ENCODE measurements around the gene MLIP.
"Not testable (repeated sequence)": the region's sequence is repeated elsewhere in the genome, so short reads cannot be mapped to it uniquely, and the experiment has no call there.

MLIP gene, protein sequence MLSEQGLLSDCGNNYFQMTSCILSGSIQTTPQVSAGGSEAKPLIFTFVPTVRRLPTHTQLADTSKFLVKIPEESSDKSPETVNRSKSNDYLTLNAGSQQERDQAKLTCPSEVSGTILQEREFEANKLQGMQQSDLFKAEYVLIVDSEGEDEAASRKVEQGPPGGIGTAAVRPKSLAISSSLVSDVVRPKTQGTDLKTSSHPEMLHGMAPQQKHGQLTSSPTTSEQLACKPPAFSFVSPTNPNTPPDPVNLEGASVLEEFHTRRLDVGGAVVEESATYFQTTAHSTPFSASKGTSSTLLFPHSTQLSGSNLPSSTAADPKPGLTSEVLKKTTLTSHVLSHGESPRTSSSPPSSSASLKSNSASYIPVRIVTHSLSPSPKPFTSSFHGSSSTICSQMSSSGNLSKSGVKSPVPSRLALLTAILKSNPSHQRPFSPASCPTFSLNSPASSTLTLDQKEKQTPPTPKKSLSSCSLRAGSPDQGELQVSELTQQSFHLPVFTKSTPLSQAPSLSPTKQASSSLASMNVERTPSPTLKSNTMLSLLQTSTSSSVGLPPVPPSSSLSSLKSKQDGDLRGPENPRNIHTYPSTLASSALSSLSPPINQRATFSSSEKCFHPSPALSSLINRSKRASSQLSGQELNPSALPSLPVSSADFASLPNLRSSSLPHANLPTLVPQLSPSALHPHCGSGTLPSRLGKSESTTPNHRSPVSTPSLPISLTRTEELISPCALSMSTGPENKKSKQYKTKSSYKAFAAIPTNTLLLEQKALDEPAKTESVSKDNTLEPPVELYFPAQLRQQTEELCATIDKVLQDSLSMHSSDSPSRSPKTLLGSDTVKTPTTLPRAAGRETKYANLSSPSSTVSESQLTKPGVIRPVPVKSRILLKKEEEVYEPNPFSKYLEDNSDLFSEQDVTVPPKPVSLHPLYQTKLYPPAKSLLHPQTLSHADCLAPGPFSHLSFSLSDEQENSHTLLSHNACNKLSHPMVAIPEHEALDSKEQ

DNA sequence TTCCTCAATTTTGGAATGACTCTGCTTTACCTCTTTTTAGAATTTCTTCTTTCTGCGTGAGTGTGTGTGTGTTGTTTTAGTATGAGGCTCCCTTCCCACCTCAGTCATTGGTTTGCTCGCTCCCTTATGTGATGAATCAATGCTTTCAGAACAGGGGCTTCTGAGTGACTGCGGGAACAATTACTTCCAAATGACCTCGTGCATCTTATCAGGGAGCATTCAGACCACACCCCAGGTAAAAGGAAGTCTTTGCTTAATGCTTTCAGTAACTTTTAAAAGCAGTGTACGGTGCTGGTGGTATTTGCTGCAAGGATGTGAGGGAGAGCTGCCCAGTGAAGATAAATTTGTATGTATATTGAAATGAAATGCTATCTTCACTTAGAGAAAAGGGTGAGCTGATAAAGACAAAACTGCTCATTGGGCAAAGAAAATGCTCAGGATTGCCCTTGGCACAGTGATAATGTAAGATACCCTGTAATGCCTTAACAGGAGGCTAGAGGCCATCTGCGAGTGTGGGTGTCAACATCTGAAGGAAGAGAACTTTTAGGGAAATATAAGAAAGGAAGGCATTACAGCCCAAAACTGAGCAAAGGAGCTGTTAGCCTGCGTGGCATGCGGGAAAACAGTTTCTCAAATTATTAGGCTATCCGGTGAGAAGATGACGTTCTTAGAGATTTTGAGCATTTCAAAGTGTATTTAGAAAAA is at the start of gene MLIP:
Gene MLIP (plus strand): TSS at position 103 of the 705 bp plus-strand sequence. CDS start 37 bp downstream, at position 140.
- no peak for DNase-seq (ENCODE audit: low read depth)

DNA sequence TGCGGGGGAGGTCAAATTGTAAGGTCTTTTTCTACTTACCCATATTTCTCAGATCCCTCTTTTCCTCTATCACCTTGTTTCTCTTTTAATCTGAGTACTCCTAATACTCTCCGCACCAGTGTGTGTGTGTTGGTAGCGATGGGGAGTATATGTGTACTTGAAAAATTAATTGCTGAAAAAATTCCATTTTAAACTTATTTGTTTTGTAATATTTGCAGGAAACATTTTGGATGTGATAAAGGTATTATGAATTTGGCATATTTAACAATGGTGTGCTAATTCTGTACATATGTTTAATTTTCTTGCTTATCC is 48.1 kb upstream of the MLIP start:
- no peak for DNase-seq (ENCODE audit: low read depth)

DNA sequence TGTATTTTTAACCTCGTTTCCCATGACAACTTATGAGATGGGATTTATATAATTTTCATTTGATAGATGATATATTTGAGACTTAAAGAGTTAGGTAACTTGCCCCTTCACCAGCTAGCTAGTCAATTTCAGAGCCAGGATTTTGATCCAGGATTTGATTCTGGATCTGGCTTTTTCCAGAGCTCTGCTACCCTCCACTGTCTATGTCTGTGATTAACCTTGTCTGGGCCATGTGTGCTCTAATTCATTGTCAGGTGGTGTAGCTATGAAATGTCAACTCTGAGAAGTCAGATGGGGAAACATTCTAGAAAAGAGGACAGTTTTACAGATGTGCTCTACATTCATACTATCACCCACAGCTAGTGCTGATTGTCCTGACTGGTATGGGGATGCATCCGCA is 42.5 kb upstream of the MLIP start:
- no peak for DNase-seq (ENCODE audit: low read depth)

DNA sequence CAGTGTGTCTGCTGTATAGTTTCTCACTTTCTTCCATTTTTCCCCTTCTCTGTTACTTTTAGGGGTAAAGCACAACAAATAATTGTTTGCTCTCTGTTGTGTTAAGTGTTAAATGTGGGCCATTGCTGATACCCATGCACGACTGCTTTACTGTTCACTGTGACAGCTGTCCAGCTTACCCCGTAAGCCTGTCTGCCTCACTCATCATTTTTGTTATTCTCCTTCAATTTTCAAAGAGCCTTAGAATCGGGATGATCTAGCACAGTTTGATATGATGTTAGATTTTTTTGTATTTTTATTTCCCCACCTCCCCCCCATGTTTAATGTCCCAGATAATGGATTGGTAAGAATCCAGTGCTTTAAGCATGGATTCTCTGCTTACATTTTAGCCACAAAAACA is 41.2 kb upstream of the MLIP start:
- no peak for DNase-seq (ENCODE audit: low read depth)

DNA sequence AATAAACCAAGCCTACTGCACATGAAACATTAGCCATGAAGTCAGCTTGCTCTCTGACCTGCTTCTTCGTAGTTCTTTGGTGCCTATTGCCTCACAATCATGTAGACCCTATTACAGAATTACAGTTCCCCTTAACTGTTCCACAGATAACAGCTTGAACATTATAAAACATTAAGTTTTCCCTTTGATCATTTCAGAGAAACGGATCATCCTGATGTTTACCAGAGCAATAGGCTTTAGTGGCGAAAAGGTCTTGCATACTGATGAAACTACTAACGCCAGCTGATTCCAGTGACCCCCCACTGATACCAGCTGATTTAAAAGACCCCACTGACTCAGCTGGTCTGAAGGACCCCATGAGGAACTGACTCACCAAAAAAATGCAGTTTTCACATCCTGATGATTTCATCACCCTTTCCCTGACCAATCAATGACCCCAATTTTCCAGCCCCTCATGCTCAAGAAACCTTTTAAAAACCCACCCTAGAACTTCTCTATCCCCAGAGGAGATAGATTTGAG is 39.4 kb upstream of the MLIP start:
- no peak for DNase-seq (ENCODE audit: low read depth)

DNA sequence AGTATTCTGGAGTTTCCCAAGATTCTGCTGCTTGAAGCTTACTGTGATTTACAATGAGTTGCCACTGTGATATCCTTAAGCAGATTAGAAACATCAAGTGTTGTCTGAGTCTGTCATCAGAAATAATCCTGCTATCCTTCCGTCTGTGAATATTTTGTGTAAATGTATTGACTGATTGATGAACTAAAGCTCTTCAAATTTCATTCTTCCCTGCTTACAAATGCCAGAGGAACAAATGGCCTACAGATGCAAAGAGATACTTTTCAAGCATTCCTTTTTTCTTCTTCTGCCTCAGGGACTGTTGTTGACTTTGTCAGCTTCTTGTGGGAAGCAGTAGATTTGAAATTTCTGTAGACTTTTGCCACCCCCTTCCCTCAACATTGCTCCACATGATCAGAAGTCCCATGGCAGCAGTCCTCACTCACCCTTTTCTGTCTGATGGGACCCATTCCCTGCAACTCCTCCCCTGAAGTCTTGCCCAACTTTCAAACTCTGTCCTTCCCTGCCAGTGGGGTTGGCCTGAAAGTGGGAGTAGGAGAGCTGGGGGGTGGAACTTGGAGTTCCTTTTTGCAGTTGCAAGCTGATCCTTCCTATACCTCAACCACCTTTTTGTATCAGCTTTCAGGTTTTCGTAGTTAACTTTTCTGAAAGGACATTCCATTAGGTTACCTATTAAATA is 38.5 kb upstream of the MLIP start:
- DNase-seq (ENCODE audit: low read depth): no peak

DNA sequence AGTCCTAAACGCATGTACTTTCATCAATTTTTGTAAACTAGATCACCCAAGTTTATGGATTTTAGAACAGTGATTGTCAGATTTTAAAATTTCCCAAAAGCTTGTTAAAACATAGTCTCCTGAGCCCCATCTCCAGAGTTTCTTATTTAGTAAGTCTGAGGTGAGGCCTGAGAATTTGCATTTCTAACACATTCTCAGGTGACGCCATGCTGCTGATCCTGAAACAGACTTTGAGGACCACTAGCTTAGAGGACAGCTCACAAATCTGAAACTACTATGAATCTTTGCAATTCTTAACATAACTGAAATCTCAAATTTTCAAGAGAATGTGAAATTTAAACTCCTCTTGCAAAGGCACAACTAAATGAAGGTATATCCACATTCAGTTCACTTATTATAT is 37.8 kb upstream of the MLIP start:
- no peak for DNase-seq (ENCODE audit: low read depth)

DNA sequence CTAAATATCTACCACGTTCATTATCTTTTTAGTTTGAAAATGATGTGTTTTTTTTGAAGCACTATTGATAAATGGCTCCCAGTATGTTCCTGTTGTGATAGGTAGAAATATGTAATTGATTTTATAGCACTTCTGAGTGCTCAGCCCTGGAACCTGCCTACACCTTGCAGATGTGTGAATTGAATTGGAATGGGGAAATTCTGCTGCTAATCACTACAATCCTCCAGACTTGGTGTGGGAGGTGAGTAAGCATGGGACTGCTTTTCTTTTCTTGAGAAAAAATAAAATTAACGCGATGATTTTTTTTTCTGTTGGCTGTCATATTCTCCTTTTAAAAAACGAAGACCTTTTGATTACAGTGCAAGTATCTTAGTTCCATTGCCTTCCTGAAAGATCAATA is 37.1 kb upstream of the MLIP start:
- no peak for DNase-seq (ENCODE audit: low read depth)

DNA sequence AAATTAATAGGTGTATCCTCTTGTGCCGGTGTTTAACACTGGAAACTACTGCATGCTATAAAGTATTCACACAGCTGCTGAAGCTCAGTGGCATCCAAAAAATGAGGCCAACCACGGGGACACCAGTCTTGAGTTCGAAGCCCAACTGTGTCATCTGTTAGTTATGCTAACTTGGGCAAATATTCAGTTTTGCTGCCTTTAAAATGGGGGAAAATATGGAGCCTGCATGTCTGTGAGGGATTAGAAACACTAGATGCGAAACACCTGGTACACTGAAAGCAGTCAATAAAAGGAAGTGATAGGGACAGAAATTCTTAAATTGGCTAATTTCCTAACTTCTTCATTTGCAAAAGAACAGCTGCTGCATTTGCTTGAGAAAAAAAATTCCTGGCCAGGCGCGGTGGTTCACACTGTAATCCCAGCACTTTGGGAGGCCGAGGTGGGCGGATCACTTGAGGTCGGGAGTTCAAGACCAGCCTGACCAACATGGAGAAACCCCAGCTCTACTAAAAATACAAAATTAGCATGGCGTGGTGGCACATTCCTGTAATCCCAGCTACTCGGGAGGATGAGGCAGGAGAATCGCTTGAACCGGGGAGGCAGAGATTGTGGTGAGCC is 36.6 kb upstream of the MLIP start:
- DNase-seq (ENCODE audit: low read depth): no peak

DNA sequence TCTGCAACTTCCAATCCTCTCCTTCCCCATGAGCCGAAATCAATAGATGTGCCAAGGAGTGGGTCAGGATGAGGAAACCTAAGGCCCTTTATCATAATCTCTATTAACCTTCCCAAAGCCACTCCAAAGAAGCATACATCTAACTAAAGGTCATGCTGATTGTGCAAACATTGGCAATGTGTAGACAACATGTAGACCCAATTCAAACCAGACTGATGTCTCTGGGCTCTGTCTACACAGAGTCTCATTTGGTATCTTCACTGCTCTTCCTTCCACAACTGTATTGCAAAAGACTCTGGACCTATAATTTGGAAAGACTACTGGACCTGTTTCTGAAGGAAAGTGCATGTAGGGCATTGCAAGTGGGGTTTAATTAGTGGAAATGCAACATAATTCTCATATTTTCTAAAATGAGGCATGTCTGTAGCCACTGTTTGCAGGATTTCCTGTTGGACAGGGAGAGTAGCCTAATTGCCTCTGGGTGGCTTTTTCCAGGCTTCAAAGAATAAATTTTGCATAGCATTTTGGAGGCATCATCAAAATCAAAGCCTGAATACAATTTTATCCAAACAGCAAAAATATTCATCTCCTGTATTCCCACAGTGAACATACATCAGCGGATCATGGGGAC is 35.0 kb upstream of the MLIP start:
- no peak for DNase-seq (ENCODE audit: low read depth)

DNA sequence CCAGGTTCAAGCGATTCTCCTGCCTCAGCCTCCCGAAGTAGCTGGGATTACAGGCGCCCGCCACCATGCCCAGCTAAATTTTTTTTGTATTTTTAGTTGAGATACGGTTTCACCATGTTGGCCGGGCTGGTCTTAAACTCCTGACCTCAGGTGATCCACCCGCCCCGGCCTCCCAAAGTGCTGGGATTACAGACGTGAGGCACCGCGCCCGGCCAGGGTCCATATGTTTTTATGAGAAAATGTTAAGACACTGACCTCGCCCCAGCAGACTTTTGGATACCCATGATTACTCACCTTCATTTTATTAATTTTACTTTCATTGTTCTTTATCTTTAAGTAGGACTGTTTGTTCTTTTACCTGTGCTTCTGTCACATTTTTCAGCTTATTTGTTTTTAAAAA is 29.7 kb upstream of the MLIP start:
- DNase-seq (ENCODE audit: low read depth): not testable (repeated sequence)

DNA sequence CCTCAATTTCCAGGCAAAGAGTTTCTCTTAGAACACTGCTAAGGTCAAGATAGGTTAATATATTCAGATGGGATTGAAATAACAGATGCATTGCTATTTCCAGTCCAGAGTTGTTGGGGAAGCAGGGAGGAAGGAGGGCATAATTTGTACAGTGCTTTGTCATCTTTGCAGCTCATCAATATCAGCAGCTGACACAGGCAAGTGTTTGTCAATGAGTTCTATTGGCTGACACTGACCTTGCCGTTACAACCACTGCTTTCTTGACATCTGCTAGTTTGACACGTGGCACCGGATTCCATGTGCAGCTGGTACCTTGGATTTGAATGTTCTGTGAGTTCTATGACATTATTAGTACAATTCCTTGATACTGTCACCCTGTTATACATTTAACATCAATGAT is 28.0 kb upstream of the MLIP start:
- DNase-seq (ENCODE audit: low read depth): no peak

DNA sequence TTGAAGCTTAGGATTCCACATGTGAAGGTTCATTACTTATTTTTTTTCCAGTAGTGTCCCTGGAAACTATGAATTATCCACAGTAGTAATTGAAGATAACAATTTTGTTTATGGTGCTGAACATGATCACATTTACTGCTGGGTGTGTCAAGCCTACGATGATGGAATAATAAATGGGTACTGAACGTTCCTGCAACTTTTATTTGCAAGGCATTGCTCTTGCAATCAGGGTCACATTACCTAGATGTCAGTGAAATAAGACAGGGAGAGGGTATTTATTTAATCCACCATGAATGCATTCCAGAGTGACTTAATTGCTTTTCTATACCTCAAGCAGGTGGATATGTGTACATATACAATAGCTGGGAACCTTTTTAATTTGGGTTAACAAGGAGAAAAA is 27.0 kb upstream of the MLIP start:
- DNase-seq (ENCODE audit: low read depth): no peak

DNA sequence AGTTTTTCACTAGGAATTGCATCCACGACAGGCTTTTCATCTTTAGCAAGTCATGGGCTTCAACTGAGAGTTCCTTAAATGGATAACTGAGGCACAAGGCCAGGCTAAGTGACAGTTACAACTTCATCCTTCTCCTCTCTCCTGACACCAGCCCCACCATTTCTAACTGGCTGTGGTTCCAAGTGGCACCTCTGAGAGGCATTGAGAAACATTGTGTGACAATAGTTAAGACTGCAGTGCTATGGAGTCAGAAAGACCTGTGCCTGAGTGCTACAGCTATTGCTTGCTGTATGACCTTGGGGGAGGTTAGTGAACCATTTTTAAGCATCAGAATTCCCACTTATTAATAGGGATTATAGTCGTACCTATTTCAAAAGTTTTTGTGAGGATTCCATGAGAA is 26.2 kb upstream of the MLIP start:
- DNase-seq (ENCODE audit: low read depth): no peak

DNA sequence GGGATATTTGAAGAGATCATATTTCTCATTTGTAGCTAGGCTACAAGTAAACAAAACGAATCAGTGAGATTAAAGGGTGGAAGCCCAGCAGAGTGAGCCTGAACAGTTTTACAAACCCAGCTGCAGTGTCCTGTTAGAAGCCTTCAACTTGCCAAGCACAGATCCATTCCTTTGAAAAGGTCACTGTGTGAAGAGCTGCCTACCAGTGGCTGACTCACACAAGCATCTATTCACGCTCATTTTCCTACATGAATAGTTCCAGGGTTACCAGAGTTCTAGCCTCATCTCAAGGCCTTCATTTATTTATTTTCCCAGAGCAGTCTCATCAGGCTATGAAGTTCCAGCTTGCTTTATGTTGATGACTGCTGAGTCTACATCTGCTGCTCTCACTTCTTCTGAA is 25.7 kb upstream of the MLIP start:
- no peak for DNase-seq (ENCODE audit: low read depth)

DNA sequence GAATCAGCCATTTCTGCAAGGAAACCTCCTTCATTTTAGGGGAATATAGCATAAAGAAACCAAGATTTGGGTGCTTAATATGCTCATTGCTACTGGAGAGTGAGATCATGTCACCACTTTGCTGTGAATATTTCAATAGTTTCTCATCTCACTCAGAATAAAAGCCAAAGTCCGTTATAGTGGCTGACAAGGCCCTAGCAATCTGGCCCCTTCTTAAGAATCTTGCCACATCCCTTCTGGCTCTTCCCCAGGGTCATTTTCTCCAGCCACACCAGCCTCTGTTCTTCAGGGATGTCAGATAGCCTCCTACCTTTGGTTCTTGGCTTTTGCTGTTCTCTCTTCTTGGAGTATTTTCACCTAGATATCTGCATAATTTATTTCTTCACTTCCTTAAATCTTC is 24.8 kb upstream of the MLIP start:
- DNase-seq (ENCODE audit: low read depth): no peak

DNA sequence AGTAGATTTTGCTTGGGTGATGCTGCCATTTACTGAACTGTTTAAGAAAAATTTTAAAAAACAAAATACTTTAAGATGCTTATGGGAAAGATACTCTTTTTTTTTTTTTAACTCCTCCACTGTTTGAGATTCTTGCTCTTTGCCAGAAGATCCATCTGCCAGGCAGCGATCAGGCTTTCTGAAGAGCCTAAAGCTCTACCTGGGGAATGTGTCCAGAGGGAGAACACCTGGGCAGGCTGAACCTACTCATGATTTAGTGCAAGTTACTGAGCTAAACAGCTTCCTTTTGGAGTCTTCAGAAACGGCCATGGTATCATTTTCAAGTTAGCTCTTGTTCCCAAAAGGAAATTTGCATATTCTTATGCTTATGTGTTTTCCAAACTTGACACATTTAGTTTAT is 23.5 kb upstream of the MLIP start:
- DNase-seq (ENCODE audit: low read depth): no peak

DNA sequence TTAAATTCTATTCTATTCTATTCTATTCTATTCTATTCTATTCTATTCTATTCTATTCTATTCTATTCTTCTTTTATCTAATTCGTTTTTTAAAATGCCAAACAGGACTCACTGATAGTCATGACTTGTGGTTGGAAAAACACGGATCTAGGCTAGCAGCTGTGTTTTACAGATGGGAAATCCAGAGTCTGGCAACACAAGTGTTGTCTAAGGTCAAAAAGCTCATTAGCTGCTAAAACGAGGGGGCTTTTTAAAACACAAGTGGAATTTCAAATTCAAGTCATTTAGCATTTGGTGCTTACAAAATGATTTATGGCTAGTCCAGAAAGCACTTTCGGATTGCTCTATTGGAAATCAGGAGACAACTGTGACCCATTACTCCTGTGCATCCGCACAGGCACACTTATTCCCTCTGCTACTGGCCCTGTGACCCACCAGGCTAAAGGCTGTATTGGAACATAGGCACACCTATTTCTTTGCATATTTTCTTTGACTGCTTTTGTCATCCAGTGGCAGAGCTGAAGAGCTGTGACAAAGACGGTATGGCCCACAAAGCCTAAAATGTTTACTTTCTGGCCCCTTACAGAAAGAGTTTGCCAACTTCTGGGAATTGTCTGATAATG is 17.8 kb upstream of the MLIP start:
- no peak for DNase-seq (ENCODE audit: low read depth)

DNA sequence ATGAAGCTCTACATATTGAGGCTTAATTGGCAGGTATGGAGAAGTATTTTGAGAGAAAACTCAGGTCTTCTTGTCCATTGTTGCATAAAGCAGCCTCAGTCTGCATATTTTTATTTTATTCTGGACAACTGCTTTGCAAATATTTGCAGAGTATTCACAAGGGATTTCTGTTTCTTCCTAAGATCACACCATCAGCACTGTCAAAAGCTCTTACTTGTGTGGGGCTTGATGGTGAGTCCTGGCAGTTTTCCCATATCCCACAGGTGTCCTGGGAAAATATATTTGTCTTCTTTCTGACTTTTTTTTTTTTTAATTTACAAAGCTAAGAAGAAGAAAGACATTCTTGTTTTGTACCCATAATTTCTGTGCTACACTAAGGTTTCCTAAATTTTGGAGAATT is 16.9 kb upstream of the MLIP start:
- no peak for DNase-seq (ENCODE audit: low read depth)

DNA sequence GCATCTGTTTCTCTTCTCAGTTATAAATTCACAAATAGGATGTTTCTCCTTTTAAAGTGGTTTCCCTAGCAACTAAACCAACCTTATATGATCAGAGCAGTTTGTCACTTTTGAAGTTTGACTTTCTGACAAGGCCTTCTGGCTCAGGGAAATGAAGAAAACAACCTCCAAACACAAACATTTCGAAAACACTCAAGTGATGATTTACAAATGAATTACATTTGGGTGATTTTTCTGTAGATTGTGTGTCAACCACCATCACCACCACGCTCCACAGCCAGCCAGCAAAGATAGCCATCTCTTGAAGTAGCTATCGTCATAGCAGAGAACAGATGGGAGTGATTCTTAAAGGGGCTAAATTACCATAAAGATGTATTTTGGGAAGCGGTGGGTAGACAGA is 16.5 kb upstream of the MLIP start:
- no peak for DNase-seq (ENCODE audit: low read depth)

All from activated T-cell treated with anti-CD3 and anti-CD28 coated beads for 1 hour (primary cell).